GM18951 (cell line): ENCODE measurements around the gene TPGS1.

Experiments
- POLR2A ChIP-seq: IDR thresholded peaks from 4 replicates; pipeline ENCODE4 v1.6.1; 2011; ENCODE audit warnings: mild to moderate bottlenecking; ENCODE audit not compliant: insufficient read length, insufficient read depth; ENCODE audit errors: extremely low read depth
- in situ Hi-C: fragments of 300-500 bp; cut with MboI; formaldehyde crosslinking; loops from one replicate; pipeline ENCODE4 v1.12.0; 2022; ENCODE audit warnings: low sequenced_read_pairs, mixed read lengths, inconsistent platforms; ENCODE audit not compliant: unreplicated experiment

TPGS1 gene

GRCh38 chr19:556611-557382 lies 49.5 kb downstream of the TPGS1 start:
- no peak for TF ChIP-seq POLR2A
- in situ Hi-C loops, result no loop called here

DNA sequence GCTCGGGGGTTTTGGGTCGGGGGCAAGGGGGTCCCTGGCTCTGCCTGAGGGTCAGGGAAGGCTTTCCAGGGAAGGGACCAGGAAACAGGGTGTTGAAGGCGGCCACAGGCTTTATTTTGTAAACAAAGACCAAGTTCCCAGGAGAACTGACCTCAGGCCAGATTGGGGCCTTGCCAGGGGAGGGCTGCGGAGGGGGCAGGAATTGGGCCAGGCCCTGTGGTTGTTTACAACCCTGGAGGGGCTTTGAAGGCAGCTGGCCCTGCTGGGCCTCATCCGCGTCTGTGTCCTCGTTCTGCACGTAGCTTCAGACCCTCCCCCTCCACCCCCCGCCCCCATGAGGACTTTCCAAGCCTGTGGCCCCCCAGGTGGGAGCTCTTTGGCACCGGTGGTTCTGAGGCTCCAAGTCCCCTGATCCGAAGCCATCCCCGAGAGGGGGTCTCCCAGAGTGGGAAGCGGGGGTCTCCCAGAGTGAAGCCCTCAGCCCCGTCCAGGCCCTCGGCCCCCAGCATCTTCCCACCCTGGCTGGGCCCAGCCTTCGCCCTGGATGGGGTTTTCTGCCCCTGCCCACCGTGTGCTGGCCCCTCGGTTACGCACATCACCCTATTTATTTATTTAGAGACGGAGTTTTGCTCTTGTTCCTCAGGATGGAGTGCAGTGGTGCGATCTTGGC lies 51.6 kb downstream of the TPGS1 start:
- in situ Hi-C loops, result no loop called here
- TF ChIP-seq POLR2A, result no peak

GRCh38 chr19:560121-560520 lies 52.8 kb downstream of the TPGS1 start:
- TF ChIP-seq POLR2A, result no peak
- in situ Hi-C loops, result no loop called here

DNA sequence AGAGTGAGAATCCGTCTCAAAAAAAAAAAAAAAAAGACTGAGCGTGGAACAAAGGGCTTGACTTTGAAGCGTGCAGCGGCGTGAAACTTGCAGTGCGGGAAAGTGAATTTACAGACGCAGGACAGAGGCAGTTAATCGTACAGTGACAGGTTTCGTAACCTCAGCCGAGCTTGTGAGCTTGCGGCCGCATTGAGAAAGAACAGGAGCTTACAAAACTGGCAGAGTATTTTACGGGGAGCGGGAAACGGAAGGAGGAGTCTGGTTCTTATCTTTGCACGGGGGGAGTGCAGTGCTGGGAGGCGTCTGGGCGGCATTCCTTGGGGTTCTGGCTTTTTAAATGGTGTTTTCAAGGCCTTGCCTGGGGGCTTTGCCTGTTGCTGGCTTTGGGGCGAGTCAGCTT lies 59.1 kb downstream of the TPGS1 start:
- TF ChIP-seq POLR2A, result no peak
- in situ Hi-C loops, result no loop called here

DNA sequence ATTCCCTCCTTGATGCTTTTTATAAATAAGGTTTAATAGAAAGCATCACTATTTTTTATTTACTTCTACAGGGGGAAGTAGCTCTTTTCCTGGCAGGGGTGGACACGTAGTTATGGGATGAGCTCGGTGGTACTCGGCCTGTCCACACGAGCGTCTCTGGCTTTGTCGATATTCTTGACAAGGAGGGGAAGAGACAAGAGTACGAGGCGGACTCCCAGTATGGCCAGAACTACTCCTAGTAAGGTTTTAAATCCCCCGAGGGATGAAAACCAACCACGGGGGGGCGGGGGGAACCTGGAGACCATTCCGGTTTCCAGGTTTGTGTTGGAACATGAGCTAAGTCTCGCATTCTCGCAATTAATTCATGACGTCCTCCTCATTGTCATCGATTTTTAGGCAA lies 59.5 kb downstream of the TPGS1 start:
- in situ Hi-C loops, result no loop called here
- TF ChIP-seq POLR2A, result no peak

DNA sequence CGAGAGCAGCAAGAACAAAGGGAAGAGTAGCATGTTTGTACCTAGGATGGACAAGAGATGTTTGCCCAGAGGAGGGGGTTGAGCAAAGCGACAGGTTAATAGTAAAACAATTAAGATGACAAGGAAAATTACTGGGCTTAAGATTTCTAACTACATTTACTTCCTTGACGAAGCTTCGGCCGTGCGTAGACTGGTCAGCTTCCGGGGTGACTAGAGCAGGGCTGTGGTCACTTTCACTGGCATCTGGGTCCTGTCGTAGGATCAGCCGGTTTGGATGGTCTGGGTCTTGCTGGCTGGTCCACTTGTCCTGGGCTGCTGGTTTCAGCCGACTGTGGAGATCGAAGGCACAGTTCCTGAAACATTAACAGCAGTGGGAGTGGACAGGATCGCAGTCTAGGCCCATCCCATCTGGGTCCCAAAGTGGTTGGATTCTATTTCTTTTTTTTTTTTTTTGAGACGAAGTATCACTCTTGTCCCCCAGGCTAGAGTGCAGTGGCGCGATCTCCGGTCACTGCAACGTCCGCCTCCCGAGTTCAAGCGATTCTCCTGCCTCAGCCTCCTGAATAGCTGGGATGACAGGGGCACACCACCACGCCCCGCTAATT lies 60.1 kb downstream of the TPGS1 start:
- in situ Hi-C loops, result no loop called here
- no peak for TF ChIP-seq POLR2A
